ENCODE data around the gene CUL4A. TPM values are rescaled to one million over a fixed set of nuclear protein-coding genes. Genes with fewer than 3 reads are reported as not detected.
"Not testable (repeated sequence)": the region's sequence is repeated elsewhere in the genome, so short reads cannot be mapped to it uniquely, and the experiment has no call there.

Gene CUL4A
- 74.7 and 85.9 TPM in 2 replicates for total RNA-seq (2022)
- percentile 87 among the genes with signal in this experiment for Bru-seq, nascent RNA
- percentile 91 among the genes with signal in this experiment for BruChase-seq, experiment 1, labeled RNA remaining after a 6-hour chase
- BruChase-seq, experiment 2, labeled RNA remaining after a 2-hour chase: percentile 89 among the genes with signal in this experiment
- long read RNA-seq, full-length matches to known transcripts: 262 of 321 reads
- long read RNA-seq, partial matches to known transcripts: 31 of 321 reads
- long read RNA-seq, other reads (novel, unspliced or antisense): 28 of 321 reads

DNA sequence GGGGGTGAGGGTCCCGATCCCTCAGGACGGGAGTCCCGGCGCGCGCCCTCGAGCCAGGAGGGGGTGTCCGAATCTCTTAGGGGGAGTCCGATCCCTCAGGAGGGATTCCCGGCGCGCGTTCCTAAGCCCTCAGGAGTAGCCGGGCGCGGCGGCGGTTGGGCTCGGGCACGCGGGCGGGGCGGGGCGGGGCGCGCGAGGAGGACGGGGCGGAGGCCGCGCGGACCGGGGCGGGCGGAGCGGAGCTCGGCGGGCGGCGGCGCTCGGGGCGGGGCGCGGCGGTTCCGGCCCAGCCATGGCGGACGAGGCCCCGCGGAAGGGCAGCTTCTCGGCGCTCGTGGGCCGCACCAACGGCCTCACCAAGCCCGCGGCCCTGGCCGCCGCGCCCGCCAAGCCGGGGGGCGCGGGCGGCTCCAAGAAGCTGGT lies at the start of gene CUL4A:
Gene CUL4A (plus strand): TSS at position 278 of the 423 bp plus-strand sequence. CDS start 15 bp downstream, at position 293.
- H3K4me1 Mint-ChIP-seq (ENCODE audit: insufficient read depth, unreplicated experiment): peaks cover 44% of the 10 kb centered on the region
- no peaks in the 10 kb centered on the region for H3K27me3 Mint-ChIP-seq (ENCODE audit: insufficient read depth, unreplicated experiment)
- H3K4me3 Mint-ChIP-seq (ENCODE audit: unreplicated experiment): peak within 1 kb of the TSS; percentile 92
- H3K36me3 Mint-ChIP-seq (ENCODE audit: insufficient read depth, unreplicated experiment): peaks cover 38% of the 10 kb centered on the region
- no TSS peak for BruUV-seq (replicated peaks)
- CTCF ChIA-PET: interaction anchor here (0.6 kb wide), 1 partner anchor 12 kb away, joined by 3 read pairs; no protein-coding TSS in a partner anchor
- TF ChIP-seq, protein P1, sequence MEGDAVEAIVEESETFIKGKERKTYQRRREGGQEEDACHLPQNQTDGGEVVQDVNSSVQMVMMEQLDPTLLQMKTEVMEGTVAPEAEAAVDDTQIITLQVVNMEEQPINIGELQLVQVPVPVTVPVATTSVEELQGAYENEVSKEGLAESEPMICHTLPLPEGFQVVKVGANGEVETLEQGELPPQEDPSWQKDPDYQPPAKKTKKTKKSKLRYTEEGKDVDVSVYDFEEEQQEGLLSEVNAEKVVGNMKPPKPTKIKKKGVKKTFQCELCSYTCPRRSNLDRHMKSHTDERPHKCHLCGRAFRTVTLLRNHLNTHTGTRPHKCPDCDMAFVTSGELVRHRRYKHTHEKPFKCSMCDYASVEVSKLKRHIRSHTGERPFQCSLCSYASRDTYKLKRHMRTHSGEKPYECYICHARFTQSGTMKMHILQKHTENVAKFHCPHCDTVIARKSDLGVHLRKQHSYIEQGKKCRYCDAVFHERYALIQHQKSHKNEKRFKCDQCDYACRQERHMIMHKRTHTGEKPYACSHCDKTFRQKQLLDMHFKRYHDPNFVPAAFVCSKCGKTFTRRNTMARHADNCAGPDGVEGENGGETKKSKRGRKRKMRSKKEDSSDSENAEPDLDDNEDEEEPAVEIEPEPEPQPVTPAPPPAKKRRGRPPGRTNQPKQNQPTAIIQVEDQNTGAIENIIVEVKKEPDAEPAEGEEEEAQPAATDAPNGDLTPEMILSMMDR (IDR thresholded peaks at IDR 0.05; ENCODE audit: unreplicated experiment): no peak
- POLR2A ChIA-PET: interaction anchor here (0.8 to 4.7 kb wide), 19 partner anchors 9 to 1072 kb away, joined by 3 to 41 read pairs (median 4); partner anchors contain the start of genes DCUN1D2, LAMP1 and UPF3A
- H3K27ac Mint-ChIP-seq (ENCODE audit: low read depth, unreplicated experiment): peak within 1 kb of the TSS; percentile 82
- no peaks in the 10 kb centered on the region for H3K9me3 Mint-ChIP-seq (ENCODE audit: unreplicated experiment)
- DNase-seq (ENCODE audit: unreplicated experiment): peak; percentile 72
- intact Hi-C loops (cut with micrococcal nuclease): loop anchor here (2.0 to 5.0 kb wide), 3 partner anchors 17 to 239 kb away; partner anchors contain the start of gene LAMP1

GRCh38 chr13:113159701-113160100 lies 49.7 kb upstream of the CUL4A start:
- Mint-ChIP-seq H3K4me3 (ENCODE audit: unreplicated experiment) (no peak overlapping the region), H3K27ac (ENCODE audit: low read depth, unreplicated experiment) (no peak overlapping the region), H3K27me3 (ENCODE audit: insufficient read depth, unreplicated experiment) (peaks cover 23% of the 10 kb centered on the region), H3K4me1 (ENCODE audit: insufficient read depth, unreplicated experiment) (no peaks in the 10 kb centered on the region), H3K9me3 (ENCODE audit: unreplicated experiment) (no peaks in the 10 kb centered on the region), H3K36me3 (ENCODE audit: insufficient read depth, unreplicated experiment) (no peaks in the 10 kb centered on the region)
- POLR2A ChIA-PET: no interaction called here
- BruUV-seq (replicated peaks): no TSS peak
- DNase-seq (ENCODE audit: unreplicated experiment): no peak
- CTCF ChIA-PET: no interaction called here
- intact Hi-C loops (cut with micrococcal nuclease): loop anchor here (10.0 kb wide), 1 partner anchor 235 kb away; no protein-coding TSS in a partner anchor
- TF ChIP-seq, protein P1 (IDR thresholded peaks at IDR 0.05; ENCODE audit: unreplicated experiment): no peak

- TF ChIP-seq, protein P1 (IDR thresholded peaks at IDR 0.05; ENCODE audit: unreplicated experiment): no peak
- POLR2A ChIA-PET: no interaction called here
- DNase-seq (ENCODE audit: unreplicated experiment): no peak
- no TSS peak for BruUV-seq (replicated peaks)
- no peak overlapping the region for H3K27ac Mint-ChIP-seq (ENCODE audit: low read depth, unreplicated experiment)
- intact Hi-C loops (cut with micrococcal nuclease): no loop called here
- no peaks in the 10 kb centered on the region for H3K9me3 Mint-ChIP-seq (ENCODE audit: unreplicated experiment)
- no peaks in the 10 kb centered on the region for H3K4me1 Mint-ChIP-seq (ENCODE audit: insufficient read depth, unreplicated experiment)
- CTCF ChIA-PET: no interaction called here
- peaks cover 23% of the 10 kb centered on the region for H3K27me3 Mint-ChIP-seq (ENCODE audit: insufficient read depth, unreplicated experiment)
- H3K36me3 Mint-ChIP-seq (ENCODE audit: insufficient read depth, unreplicated experiment): peaks cover under 1% of the 10 kb centered on the region
- H3K4me3 Mint-ChIP-seq (ENCODE audit: unreplicated experiment): no peak overlapping the region
Observed at GRCh38 chr13:113160983-113161382, 48.4 kb upstream of the CUL4A start.

- no peak overlapping the region for H3K27ac Mint-ChIP-seq (ENCODE audit: low read depth, unreplicated experiment)
- no TSS peak for BruUV-seq (replicated peaks)
- no peaks in the 10 kb centered on the region for H3K4me1 Mint-ChIP-seq (ENCODE audit: insufficient read depth, unreplicated experiment)
- CTCF ChIA-PET: no interaction called here
- DNase-seq (ENCODE audit: unreplicated experiment): no peak
- TF ChIP-seq, protein P1 (IDR thresholded peaks at IDR 0.05; ENCODE audit: unreplicated experiment): no peak
- POLR2A ChIA-PET: no interaction called here
- H3K27me3 Mint-ChIP-seq (ENCODE audit: insufficient read depth, unreplicated experiment): peaks cover 23% of the 10 kb centered on the region
- H3K4me3 Mint-ChIP-seq (ENCODE audit: unreplicated experiment): no peak overlapping the region
- no peaks in the 10 kb centered on the region for H3K9me3 Mint-ChIP-seq (ENCODE audit: unreplicated experiment)
- intact Hi-C loops (cut with micrococcal nuclease): no loop called here
- peaks cover 5% of the 10 kb centered on the region for H3K36me3 Mint-ChIP-seq (ENCODE audit: insufficient read depth, unreplicated experiment)
Observed at GRCh38 chr13:113161433-113161832, 48.0 kb upstream of the CUL4A start.

DNA sequence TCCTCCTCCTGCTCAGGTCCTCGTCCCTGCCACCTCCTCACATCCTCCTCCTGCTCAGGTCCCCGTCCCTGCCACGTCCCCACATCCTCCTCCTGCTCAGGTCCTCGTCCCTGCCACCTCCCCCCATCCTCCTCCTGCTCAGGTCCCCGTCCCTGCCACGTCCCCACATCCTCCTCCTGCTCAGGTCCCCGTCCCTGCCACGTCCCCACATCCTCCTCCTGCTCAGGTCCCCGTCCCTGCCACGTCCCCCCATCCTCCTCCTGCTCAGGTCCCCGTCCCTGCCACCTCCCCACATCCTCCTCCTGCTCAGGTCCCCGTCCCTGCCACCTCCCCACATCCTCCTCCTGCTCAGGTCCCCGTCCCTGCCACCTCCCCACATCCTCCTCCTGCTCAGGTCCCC lies 47.4 kb upstream of the CUL4A start:
- H3K27ac Mint-ChIP-seq (ENCODE audit: low read depth, unreplicated experiment); BruUV-seq (replicated peaks); H3K9me3 Mint-ChIP-seq (ENCODE audit: unreplicated experiment); H3K4me1 Mint-ChIP-seq (ENCODE audit: insufficient read depth, unreplicated experiment); intact Hi-C loops (cut with micrococcal nuclease); POLR2A ChIA-PET; DNase-seq (ENCODE audit: unreplicated experiment); H3K4me3 Mint-ChIP-seq (ENCODE audit: unreplicated experiment); CTCF ChIA-PET; H3K36me3 Mint-ChIP-seq (ENCODE audit: insufficient read depth, unreplicated experiment): not testable (repeated sequence)
- peaks cover 23% of the 10 kb centered on the region for H3K27me3 Mint-ChIP-seq (ENCODE audit: insufficient read depth, unreplicated experiment)
